Right atrium auricular region (tissue), 2 donors: ENCODE results near the gene KCNK18. TPM values are rescaled to one million over a fixed set of nuclear protein-coding genes. Genes with fewer than 3 reads are reported as not detected.

Experiments
- DNase-seq: peaks from one replicate; pipeline ENCODE4 v3.0.0-alpha.2; 2019; ENCODE audit warnings: low spot score
- H3K27ac ChIP-seq, 2 donors: fragments of 200-600 bp; sonication (generic); 1 replicate in 1 of 2; 2 replicates in 1 of 2; pipeline ENCODE4 v1.5.1; 2016 to 2019
- H3K27me3 ChIP-seq, 2 donors: fragments of 200-600 bp; sonication (generic); one replicate each; pipeline versions ENCODE4 v1.5.1 to v1.6.0; 2017 to 2019
- H3K36me3 ChIP-seq: fragments of 200-600 bp; sonication (generic); one replicate; pipeline ENCODE4 v1.5.1; 2016
- H3K4me1 ChIP-seq, 2 donors: fragments of 200-600 bp; sonication (generic); one replicate each; pipeline versions ENCODE4 v1.5.1 to v1.6.0; 2017 to 2019
- H3K4me3 ChIP-seq, 2 donors: fragments of 200-600 bp; sonication (generic); 1 replicate in 1 of 2; 2 replicates in 1 of 2; pipeline ENCODE4 v1.5.1; 2017 to 2019; ENCODE audit warnings: mild to moderate bottlenecking in 1 of 2, moderate library complexity in 1 of 2
- H3K9me3 ChIP-seq, 2 donors: fragments of 200-600 bp; sonication (generic); one replicate each; pipeline ENCODE4 v1.5.1; 2019
- CTCF ChIP-seq, 2 donors: fragments of 200-600 bp; sonication (generic); IDR thresholded peaks; one replicate each; pipeline ENCODE4 v1.5.1; 2019; ENCODE audit warnings: antibody characterized with exemption in 2 of 2
- total RNA-seq, 2 donors: library from RNA; depleted of rRNA; stranded (reverse); fragments of >200 nt; gene quantifications; one replicate each; pipeline ENCODE4 v1.1.0, GENCODE V29; 2016

Gene KCNK18
- total RNA-seq, 2 donors from 2014 or later, result not detected

GRCh38 chr10:117217196-117217761, 20.0 kb downstream of the KCNK18 start:
- H3K4me1 ChIP-seq, result peaks cover 0 to 14% of the 10 kb centered on the region in 2 donors
- peaks cover 0 to 8% of the 10 kb centered on the region in 2 donors for H3K9me3 ChIP-seq
- H3K4me3 ChIP-seq, result peak overlapping the region in 1 of 2 donors; percentile 48
- no peak overlapping the region for H3K27ac ChIP-seq
- H3K36me3 ChIP-seq, result no peaks in the 10 kb centered on the region
- no peak for DNase-seq
- H3K27me3 ChIP-seq, result peaks cover 4 to 11% of the 10 kb centered on the region in 2 donors
- TF ChIP-seq CTCF (IDR thresholded peaks at IDR 0.05), result no peak

- H3K27ac ChIP-seq, result no peak overlapping the region
- TF ChIP-seq CTCF (IDR thresholded peaks at IDR 0.05), result no peak
- no peak for DNase-seq
- no peaks in the 10 kb centered on the region for H3K36me3 ChIP-seq
- H3K4me3 ChIP-seq, result no peak overlapping the region
- H3K9me3 ChIP-seq, result no peaks in the 10 kb centered on the region
- H3K4me1 ChIP-seq, result peaks cover 0 to 14% of the 10 kb centered on the region in 2 donors
- H3K27me3 ChIP-seq, result peaks cover 4 to 11% of the 10 kb centered on the region in 2 donors
Measured at GRCh38 chr10:117218654-117219053, 21.4 kb downstream of the KCNK18 start.

GRCh38 chr10:117221156-117221711, 23.9 kb downstream of the KCNK18 start:
- DNase-seq, result no peak
- no peak overlapping the region for H3K4me3 ChIP-seq
- H3K27me3 ChIP-seq, result peaks cover under 1 to 2% of the 10 kb centered on the region in 2 donors
- no peaks in the 10 kb centered on the region for H3K9me3 ChIP-seq
- H3K4me1 ChIP-seq, result peaks cover 0 to 12% of the 10 kb centered on the region in 2 donors
- H3K36me3 ChIP-seq, result no peaks in the 10 kb centered on the region
- TF ChIP-seq CTCF (IDR thresholded peaks at IDR 0.05), result no peak
- no peak overlapping the region for H3K27ac ChIP-seq

GRCh38 chr10:117222552-117222951, 25.3 kb downstream of the KCNK18 start:
- no peaks in the 10 kb centered on the region for H3K36me3 ChIP-seq
- no peaks in the 10 kb centered on the region for H3K4me1 ChIP-seq
- DNase-seq, result no peak
- no peaks in the 10 kb centered on the region for H3K9me3 ChIP-seq
- H3K27me3 ChIP-seq, result no peaks in the 10 kb centered on the region
- no peak overlapping the region for H3K27ac ChIP-seq
- H3K4me3 ChIP-seq, result no peak overlapping the region
- TF ChIP-seq CTCF (IDR thresholded peaks at IDR 0.05), result no peak

- Histone ChIP-seq H3K27me3 (no peaks in the 10 kb centered on the region), H3K9me3 (no peaks in the 10 kb centered on the region), H3K27ac (no peak overlapping the region), H3K4me1 (no peaks in the 10 kb centered on the region), H3K4me3 (no peak overlapping the region), H3K36me3 (no peaks in the 10 kb centered on the region)
- DNase-seq, result no peak
- no peak for TF ChIP-seq CTCF (IDR thresholded peaks at IDR 0.05)
Measured at GRCh38 chr10:117222976-117223692, 25.8 kb downstream of the KCNK18 start.
